ENCODE measurements around the gene ZNF346. TPM values are rescaled to one million over a fixed set of nuclear protein-coding genes. Genes with fewer than 3 reads are reported as not detected.

Gene ZNF346
- total RNA-seq, 4 donors from 2014 or later = 14.4 to 22.9 (median 18.5) TPM

GRCh38 chr5:177109810-177110209, 87.3 kb downstream of the ZNF346 start:
- Histone ChIP-seq H3K4me1 (peaks cover 9 to 19% (median 16%) of the 10 kb centered on the region in 4 donors), H3K4me3 (no peak overlapping the region), H3K36me3 (no peaks in the 10 kb centered on the region), H3K27me3 (peaks cover 0 to 11% (median 0%) of the 10 kb centered on the region in 4 donors), H3K9me3 (no peaks in the 10 kb centered on the region), H3K27ac (replicated peaks in 1 of 4) (no peak overlapping the region)
- intact Hi-C loops (cut with DNase I) = loop anchor here (2.0 to 10.0 kb wide), 4 partner anchors 37 to 195 kb away; partner anchors contain the start of genes PRELID1 and RAB24
- no peak for TF ChIP-seq POLR2A (IDR thresholded peaks at IDR 0.05; ENCODE audit: low read depth)
- TF ChIP-seq CTCF (IDR thresholded peaks at IDR 0.05) = no peak
- TF ChIP-seq POLR2AphosphoS5 (IDR thresholded peaks at IDR 0.05) = no peak
- 57% methylated on average over 3 of the region's 9 CpGs for WGBS
- no peak for DNase-seq (ENCODE audit: extremely low spot score)

- H3K9me3 ChIP-seq = no peaks in the 10 kb centered on the region
- no peaks in the 10 kb centered on the region for H3K27me3 ChIP-seq
- peaks cover 14 to 31% (median 26%) of the 10 kb centered on the region in 4 donors for H3K4me1 ChIP-seq
- no peaks in the 10 kb centered on the region for H3K36me3 ChIP-seq
- no peak for TF ChIP-seq POLR2A (IDR thresholded peaks at IDR 0.05; ENCODE audit: low read depth)
- TF ChIP-seq CTCF (IDR thresholded peaks at IDR 0.05) = peak; percentile 85 to 97 (median 91)
- TF ChIP-seq POLR2AphosphoS5 (IDR thresholded peaks at IDR 0.05) = no peak
- intact Hi-C loops (cut with DNase I) = loop anchor here (2.0 to 10.0 kb wide), 4 partner anchors 39 to 193 kb away; partner anchors contain the start of genes PRELID1 and RAB24
- H3K27ac ChIP-seq (replicated peaks in 1 of 4) = no peak overlapping the region
- no peak for DNase-seq (ENCODE audit: extremely low spot score)
- 24% methylated on average over 11 of the region's 12 CpGs for WGBS
- no peak overlapping the region for H3K4me3 ChIP-seq
Measured at GRCh38 chr5:177111720-177112394, 89.4 kb downstream of the ZNF346 start.

- intact Hi-C loops (cut with DNase I) = loop anchor here (5.0 to 10.0 kb wide), 3 partner anchors 82 to 192 kb away; partner anchors contain the start of genes PRELID1 and RAB24
- Histone ChIP-seq H3K27me3 (no peaks in the 10 kb centered on the region), H3K4me3 (no peak overlapping the region), H3K36me3 (no peaks in the 10 kb centered on the region), H3K27ac (replicated peaks in 1 of 4) (no peak overlapping the region), H3K9me3 (no peaks in the 10 kb centered on the region), H3K4me1 (peaks cover 17 to 36% (median 31%) of the 10 kb centered on the region in 4 donors)
- TF ChIP-seq POLR2AphosphoS5 (IDR thresholded peaks at IDR 0.05) = no peak
- no peak for TF ChIP-seq CTCF (IDR thresholded peaks at IDR 0.05)
- TF ChIP-seq EP300 (IDR thresholded peaks at IDR 0.05) = no peak
- TF ChIP-seq POLR2A (IDR thresholded peaks at IDR 0.05; ENCODE audit: low read depth) = no peak
- WGBS = 72% methylated on average over 5 of the region's 5 CpGs
- no peak for DNase-seq (ENCODE audit: extremely low spot score)
Measured at GRCh38 chr5:177112589-177113220, 90.2 kb downstream of the ZNF346 start.

- no peak overlapping the region for H3K27ac ChIP-seq (replicated peaks in 1 of 4)
- peak overlapping the region in 1 of 4 donors; percentile 20 for H3K4me3 ChIP-seq
- peak; percentile 95 for DNase-seq (ENCODE audit: extremely low spot score)
- WGBS = 28% methylated on average over 8 of the region's 14 CpGs
- H3K4me1 ChIP-seq = peaks cover 17 to 36% (median 31%) of the 10 kb centered on the region in 4 donors
- H3K9me3 ChIP-seq = no peaks in the 10 kb centered on the region
- TF ChIP-seq CTCF (IDR thresholded peaks at IDR 0.05) = peak; percentile 98 to 100 (median 99)
- peak; percentile 27 to 52 for TF ChIP-seq POLR2AphosphoS5 (IDR thresholded peaks at IDR 0.05)
- TF ChIP-seq POLR2A (IDR thresholded peaks at IDR 0.05; ENCODE audit: low read depth) = no peak
- intact Hi-C loops (cut with DNase I) = loop anchor here (5.0 to 10.0 kb wide), 3 partner anchors 81 to 191 kb away; partner anchors contain the start of genes PRELID1 and RAB24
- no peaks in the 10 kb centered on the region for H3K36me3 ChIP-seq
- no peaks in the 10 kb centered on the region for H3K27me3 ChIP-seq
Measured at GRCh38 chr5:177113566-177114424, 91.3 kb downstream of the ZNF346 start.
